ENCODE measurements around the gene CYB5RL. TPM values are rescaled to one million over a fixed set of nuclear protein-coding genes. Genes with fewer than 3 reads are reported as not detected.

CYB5RL gene
- total and polyA plus RNA-seq, 2 experiments from 2014 or later: 4.5 to 7.5 TPM

DNA sequence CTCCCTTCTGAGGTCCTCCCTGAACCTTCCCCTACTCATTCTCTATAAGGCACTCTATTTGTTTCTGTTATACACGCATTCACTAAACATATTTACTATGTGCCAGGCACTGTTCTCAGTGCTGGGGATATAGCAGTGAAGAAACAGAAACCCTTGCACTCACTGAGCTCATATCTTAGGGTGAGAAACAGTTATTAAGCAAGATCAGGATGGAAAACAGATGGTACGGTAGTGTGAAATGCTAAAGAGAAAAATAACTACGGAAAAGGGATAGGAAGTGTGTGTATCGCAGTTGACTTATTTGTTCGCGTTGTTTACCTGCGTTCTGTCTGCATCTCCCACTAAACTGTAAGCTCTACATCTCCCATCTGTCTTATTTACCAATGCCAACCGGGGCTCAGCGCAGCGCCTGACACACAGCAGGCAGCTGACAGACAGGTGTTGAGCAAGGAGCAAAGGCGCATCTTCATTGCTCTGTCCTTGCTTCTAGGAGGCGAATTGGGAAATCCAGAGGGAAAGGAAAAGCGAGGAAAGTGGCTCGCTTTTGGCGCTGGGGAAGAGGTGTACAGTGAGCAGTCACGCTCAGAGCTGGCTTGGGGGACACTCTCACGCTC lies 572 bp downstream of the CYB5RL start:
- Histone ChIP-seq H3K4me1 (ENCODE audit: insufficient read depth) (peaks cover 10% of the 10 kb centered on the region), H4K20me1 (ENCODE audit: insufficient read depth, poor library complexity, severe bottlenecking) (no peaks in the 10 kb centered on the region), H3K27ac (peak overlapping the region; percentile 26), H3K9me2 (replicated peaks; ENCODE audit: insufficient read depth) (no peaks in the 10 kb centered on the region), H3K79me2 (peaks cover 37% of the 10 kb centered on the region), H3K27me3 (no peaks in the 10 kb centered on the region), H3K4me3 (peak overlapping the region; percentile 10), H3K4me2 (peak overlapping the region; percentile 78), H2AFZ (peak overlapping the region; percentile 62), H3K9me3 (ENCODE audit: low read depth) (no peaks in the 10 kb centered on the region), H3K36me3 (replicated peaks; ENCODE audit: insufficient read depth, low read depth) (no peaks in the 10 kb centered on the region)
- peak; percentile 37 for DNase-seq (ENCODE audit: low spot score)
- WGBS (ENCODE audit: low lambda C conversion rate, missing lambda C conversion rate): 27% methylated on average over 17 of the region's 17 CpGs
- TF ChIP-seq EZH2phosphoT487 (IDR thresholded peaks at IDR 0.05; ENCODE audit: low read depth, severe bottlenecking, unreplicated experiment): no peak
- no peak for TF ChIP-seq EZH2 (IDR thresholded peaks at IDR 0.05; ENCODE audit: borderline replicate concordance)
- TF ChIP-seq, protein P1, sequence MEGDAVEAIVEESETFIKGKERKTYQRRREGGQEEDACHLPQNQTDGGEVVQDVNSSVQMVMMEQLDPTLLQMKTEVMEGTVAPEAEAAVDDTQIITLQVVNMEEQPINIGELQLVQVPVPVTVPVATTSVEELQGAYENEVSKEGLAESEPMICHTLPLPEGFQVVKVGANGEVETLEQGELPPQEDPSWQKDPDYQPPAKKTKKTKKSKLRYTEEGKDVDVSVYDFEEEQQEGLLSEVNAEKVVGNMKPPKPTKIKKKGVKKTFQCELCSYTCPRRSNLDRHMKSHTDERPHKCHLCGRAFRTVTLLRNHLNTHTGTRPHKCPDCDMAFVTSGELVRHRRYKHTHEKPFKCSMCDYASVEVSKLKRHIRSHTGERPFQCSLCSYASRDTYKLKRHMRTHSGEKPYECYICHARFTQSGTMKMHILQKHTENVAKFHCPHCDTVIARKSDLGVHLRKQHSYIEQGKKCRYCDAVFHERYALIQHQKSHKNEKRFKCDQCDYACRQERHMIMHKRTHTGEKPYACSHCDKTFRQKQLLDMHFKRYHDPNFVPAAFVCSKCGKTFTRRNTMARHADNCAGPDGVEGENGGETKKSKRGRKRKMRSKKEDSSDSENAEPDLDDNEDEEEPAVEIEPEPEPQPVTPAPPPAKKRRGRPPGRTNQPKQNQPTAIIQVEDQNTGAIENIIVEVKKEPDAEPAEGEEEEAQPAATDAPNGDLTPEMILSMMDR (IDR thresholded peaks at IDR 0.05; ENCODE audit: poor library complexity): no peak

DNA sequence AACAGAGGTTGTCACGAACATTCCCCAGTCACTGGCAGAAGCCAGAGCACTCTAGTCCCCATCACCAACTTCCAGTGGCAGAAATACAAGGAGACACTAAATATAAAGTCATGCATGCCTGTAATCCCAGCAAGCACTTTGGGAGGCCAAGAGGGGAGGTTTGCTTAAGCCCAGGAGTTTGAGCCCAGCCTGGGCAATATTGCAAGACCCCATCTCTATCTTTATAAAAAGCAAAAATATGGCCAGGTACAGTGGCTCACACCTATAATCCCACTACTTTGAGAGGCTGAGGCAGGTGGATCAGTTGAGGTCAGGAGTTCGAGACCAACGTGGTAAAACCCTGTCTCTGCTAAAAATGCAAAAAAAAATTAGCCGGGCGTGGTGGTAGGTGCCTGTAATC lies 6.4 kb downstream of the CYB5RL start:
- Histone ChIP-seq H3K9me2 (replicated peaks; ENCODE audit: insufficient read depth) (no peaks in the 10 kb centered on the region), H3K9me3 (ENCODE audit: low read depth) (no peaks in the 10 kb centered on the region), H2AFZ (no peak overlapping the region), H3K4me1 (ENCODE audit: insufficient read depth) (no peaks in the 10 kb centered on the region), H3K27me3 (no peaks in the 10 kb centered on the region), H4K20me1 (ENCODE audit: insufficient read depth, poor library complexity, severe bottlenecking) (no peaks in the 10 kb centered on the region), H3K27ac (no peak overlapping the region), H3K36me3 (replicated peaks; ENCODE audit: insufficient read depth, low read depth) (no peaks in the 10 kb centered on the region), H3K4me3 (no peak overlapping the region), H3K4me2 (no peak overlapping the region), H3K79me2 (no peaks in the 10 kb centered on the region)
- TF ChIP-seq EZH2 (IDR thresholded peaks at IDR 0.05; ENCODE audit: borderline replicate concordance) (no peak), EZH2phosphoT487 (IDR thresholded peaks at IDR 0.05; ENCODE audit: low read depth, severe bottlenecking, unreplicated experiment) (no peak)
- TF ChIP-seq, protein P1 (IDR thresholded peaks at IDR 0.05; ENCODE audit: poor library complexity): no peak
- no peak for DNase-seq (ENCODE audit: low spot score)
- 94% methylated on average over 5 of the region's 5 CpGs for WGBS (ENCODE audit: low lambda C conversion rate, missing lambda C conversion rate)

DNA sequence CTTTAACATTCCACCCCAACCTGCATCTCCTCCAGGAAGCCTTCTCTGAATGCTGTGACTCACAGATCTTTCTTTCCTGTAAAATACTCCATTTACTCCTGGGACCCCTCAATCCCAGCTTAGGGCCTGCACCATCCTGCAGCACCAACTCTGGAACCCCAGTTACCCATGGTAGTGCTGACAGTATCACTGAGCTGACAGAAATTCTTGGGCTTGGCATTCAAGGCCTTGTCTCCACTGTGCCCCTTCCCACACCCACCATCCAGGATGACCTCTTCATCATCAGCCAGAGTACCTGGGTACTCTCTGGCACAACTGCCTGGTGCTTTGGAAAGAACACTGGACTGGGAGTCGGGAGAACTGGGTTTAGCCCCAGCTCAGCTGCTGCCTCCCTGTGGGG lies 8.3 kb downstream of the CYB5RL start:
- TF ChIP-seq, protein P1 (IDR thresholded peaks at IDR 0.05; ENCODE audit: poor library complexity): no peak
- TF ChIP-seq EZH2phosphoT487 (IDR thresholded peaks at IDR 0.05; ENCODE audit: low read depth, severe bottlenecking, unreplicated experiment) (no peak), EZH2 (IDR thresholded peaks at IDR 0.05; ENCODE audit: borderline replicate concordance) (no peak)
- H3K27me3 ChIP-seq: no peaks in the 10 kb centered on the region
- H3K9me2 ChIP-seq (replicated peaks; ENCODE audit: insufficient read depth): no peaks in the 10 kb centered on the region
- H3K4me1 ChIP-seq (ENCODE audit: insufficient read depth): no peaks in the 10 kb centered on the region
- WGBS (ENCODE audit: low lambda C conversion rate, missing lambda C conversion rate): 44% methylated on average over 1 of the region's 1 CpG
- H4K20me1 ChIP-seq (ENCODE audit: insufficient read depth, poor library complexity, severe bottlenecking): no peaks in the 10 kb centered on the region
- H3K27ac ChIP-seq: no peak overlapping the region
- no peaks in the 10 kb centered on the region for H3K9me3 ChIP-seq (ENCODE audit: low read depth)
- no peak for DNase-seq (ENCODE audit: low spot score)
- H3K4me2 ChIP-seq: no peak overlapping the region
- H3K36me3 ChIP-seq (replicated peaks; ENCODE audit: insufficient read depth, low read depth): no peaks in the 10 kb centered on the region
- no peak overlapping the region for H3K4me3 ChIP-seq
- no peak overlapping the region for H2AFZ ChIP-seq
- no peaks in the 10 kb centered on the region for H3K79me2 ChIP-seq
